Coronary artery (tissue), 2 donors: ENCODE measurements around the gene ID2.

ENCODE experiments used
- DNase-seq: peaks from one replicate; pipeline ENCODE4 v3.0.0-alpha.2; 2017; ENCODE audit warnings: low spot score
- H3K27ac ChIP-seq, 2 donors: fragments of 200-600 bp; sonication (generic); one replicate each; pipeline ENCODE4 v1.5.1; 2016 to 2019
- H3K4me3 ChIP-seq: fragments of 200-600 bp; sonication (generic); 2 replicates; pipeline ENCODE4 v1.5.1; 2016; ENCODE audit warnings: mild to moderate bottlenecking, moderate library complexity
- TF ChIP-seq, protein P1 (sequence below): fragments of 200-600 bp; sonication (generic); IDR thresholded peaks from one replicate; pipeline ENCODE4 v1.5.1; 2019; ENCODE audit warnings: antibody characterized with exemption

Gene ID2

GRCh38 chr2:8679827-8680731 is 1.8 kb upstream of the ID2 start:
- H3K27ac ChIP-seq, result peak overlapping the region; percentile 99 to 100
- peak; percentile 79 for DNase-seq
- TF ChIP-seq, protein P1, sequence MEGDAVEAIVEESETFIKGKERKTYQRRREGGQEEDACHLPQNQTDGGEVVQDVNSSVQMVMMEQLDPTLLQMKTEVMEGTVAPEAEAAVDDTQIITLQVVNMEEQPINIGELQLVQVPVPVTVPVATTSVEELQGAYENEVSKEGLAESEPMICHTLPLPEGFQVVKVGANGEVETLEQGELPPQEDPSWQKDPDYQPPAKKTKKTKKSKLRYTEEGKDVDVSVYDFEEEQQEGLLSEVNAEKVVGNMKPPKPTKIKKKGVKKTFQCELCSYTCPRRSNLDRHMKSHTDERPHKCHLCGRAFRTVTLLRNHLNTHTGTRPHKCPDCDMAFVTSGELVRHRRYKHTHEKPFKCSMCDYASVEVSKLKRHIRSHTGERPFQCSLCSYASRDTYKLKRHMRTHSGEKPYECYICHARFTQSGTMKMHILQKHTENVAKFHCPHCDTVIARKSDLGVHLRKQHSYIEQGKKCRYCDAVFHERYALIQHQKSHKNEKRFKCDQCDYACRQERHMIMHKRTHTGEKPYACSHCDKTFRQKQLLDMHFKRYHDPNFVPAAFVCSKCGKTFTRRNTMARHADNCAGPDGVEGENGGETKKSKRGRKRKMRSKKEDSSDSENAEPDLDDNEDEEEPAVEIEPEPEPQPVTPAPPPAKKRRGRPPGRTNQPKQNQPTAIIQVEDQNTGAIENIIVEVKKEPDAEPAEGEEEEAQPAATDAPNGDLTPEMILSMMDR, result no peak
- peak overlapping the region; percentile 78 for H3K4me3 ChIP-seq

DNA sequence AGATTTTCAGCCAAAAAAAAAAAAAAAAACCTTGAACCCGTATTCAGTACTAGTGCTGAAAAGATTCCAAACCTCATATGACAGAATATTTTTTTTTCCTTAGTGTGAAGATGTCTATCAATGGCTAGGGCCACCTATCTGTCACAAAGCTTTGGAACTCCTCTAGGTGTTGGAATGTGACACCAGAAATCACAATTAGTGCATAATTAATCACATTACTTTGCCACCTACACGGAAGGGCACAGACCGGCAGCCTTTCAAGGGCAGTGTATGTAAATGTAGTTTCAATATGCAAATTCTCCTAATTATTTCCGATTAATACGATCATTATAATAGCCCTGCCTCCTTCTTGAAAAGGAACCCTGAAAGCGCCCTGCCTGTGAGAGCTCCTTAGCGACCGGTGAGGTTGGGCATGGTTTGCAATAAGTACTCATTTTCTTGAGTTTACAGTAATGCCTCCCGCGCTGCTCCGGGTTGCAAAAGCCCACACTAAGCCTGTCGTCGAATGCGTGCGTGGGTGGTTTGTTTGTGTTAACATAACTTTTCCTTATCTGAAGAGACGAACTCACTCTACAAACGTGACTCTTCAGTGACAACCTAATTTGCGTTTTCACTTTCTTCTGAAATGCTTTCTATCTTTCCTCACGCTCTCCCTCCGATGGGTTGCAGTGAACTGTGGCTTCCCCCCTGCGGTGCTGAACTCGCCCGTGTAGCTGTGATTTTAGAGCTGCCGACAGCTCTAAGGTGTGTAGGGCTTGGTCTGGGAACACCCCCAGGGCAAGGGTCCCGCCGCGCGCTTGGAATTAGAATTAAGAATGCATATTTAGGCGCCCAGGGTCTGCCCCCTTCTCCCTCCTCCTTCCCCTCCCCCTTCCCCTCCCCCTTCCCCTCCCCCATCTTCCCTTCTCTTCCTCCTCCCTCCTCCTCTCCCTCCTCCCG is 765 bp upstream of the ID2 start:
- DNase-seq, result peak; percentile 87
- Histone ChIP-seq H3K27ac (peak overlapping the region; percentile 88 to 99), H3K4me3 (peak overlapping the region; percentile 78)
- TF ChIP-seq, protein P1, result no peak

- TF ChIP-seq, protein P1, result no peak
- Histone ChIP-seq H3K27ac (peak overlapping the region; percentile 86 to 88), H3K4me3 (peak overlapping the region; percentile 78)
- peak; percentile 76 for DNase-seq
Observed at GRCh38 chr2:8682719-8683667, 1.1 kb downstream of the ID2 start.

DNA sequence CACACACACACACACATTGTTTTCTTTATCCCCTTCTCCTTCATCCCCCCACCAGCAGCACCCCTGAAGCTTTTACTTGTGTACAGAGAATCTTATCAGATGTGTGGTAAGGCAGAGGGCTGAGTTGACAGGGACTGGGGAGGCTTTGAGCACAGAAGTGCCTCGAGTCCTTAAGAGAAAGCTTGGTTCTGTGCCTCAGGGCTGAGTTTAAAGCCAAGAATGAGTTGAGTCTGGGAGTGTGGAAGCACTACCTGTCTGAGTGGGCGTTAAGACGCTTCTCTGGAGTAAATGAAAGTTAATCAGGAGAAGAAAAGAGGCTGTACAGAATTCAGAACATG is 2.7 kb downstream of the ID2 start:
- TF ChIP-seq, protein P1, result no peak
- Histone ChIP-seq H3K4me3 (peak overlapping the region; percentile 78), H3K27ac (peak overlapping the region; percentile 82 to 86)
- peak; percentile 71 for DNase-seq

GRCh38 chr2:8684878-8685696 is 3.2 kb downstream of the ID2 start:
- DNase-seq, result peak; percentile 87
- H3K4me3 ChIP-seq, result peak overlapping the region; percentile 78
- TF ChIP-seq, protein P1, result no peak
- peak overlapping the region; percentile 82 to 86 for H3K27ac ChIP-seq
